Measurements from ENCODE around the gene IER2.

The IER2 gene, protein sequence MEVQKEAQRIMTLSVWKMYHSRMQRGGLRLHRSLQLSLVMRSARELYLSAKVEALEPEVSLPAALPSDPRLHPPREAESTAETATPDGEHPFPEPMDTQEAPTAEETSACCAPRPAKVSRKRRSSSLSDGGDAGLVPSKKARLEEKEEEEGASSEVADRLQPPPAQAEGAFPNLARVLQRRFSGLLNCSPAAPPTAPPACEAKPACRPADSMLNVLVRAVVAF

DNA sequence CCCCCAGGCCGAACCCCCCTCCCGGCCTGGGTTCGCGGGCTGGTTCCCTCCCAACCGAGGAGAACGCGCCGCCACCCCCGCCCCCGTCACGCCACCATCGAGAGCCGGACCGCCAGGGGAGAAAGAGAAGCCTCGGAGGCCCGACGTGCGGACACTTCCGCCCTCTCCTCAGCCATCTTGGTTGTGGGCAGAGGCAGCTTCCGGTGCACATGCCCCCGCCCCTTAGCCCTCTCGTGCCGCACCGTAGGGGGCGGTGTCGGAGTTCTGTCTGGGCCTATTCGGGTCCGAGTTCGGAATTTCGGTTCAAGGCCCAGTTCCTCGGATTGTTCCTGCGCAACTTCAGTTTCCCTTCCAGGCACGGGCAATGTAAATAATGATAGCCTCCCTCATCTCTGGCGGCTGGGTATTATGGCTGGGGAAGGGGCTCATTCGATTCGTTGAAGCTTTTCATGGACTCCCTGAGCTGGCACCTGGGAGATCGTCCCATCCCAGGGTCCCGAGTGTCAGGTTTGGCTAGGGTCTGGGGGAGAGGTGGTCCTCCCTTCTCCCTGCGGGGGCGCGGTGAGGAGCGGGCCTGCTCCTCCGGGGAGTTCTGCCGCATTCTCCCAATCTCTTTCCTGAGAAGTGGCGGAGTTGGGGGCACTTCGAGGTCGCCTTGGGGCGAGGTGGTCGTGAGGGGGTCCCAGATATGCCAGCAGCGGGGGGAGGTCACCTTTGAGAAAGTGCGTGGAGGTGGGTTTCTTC lies at the start of gene IER2, which contains the start of gene STX10:
Gene IER2, plus strand, starts transcription at position 225 of the 744 bp plus-strand sequence. CDS start 2,776 bp downstream, outside the sequence.
Gene STX10, minus strand, starts transcription at position 189 of the 744 bp plus-strand sequence. CDS start 202 bp downstream, outside the sequence.
- peak; percentile 83 for DNase-seq

DNA sequence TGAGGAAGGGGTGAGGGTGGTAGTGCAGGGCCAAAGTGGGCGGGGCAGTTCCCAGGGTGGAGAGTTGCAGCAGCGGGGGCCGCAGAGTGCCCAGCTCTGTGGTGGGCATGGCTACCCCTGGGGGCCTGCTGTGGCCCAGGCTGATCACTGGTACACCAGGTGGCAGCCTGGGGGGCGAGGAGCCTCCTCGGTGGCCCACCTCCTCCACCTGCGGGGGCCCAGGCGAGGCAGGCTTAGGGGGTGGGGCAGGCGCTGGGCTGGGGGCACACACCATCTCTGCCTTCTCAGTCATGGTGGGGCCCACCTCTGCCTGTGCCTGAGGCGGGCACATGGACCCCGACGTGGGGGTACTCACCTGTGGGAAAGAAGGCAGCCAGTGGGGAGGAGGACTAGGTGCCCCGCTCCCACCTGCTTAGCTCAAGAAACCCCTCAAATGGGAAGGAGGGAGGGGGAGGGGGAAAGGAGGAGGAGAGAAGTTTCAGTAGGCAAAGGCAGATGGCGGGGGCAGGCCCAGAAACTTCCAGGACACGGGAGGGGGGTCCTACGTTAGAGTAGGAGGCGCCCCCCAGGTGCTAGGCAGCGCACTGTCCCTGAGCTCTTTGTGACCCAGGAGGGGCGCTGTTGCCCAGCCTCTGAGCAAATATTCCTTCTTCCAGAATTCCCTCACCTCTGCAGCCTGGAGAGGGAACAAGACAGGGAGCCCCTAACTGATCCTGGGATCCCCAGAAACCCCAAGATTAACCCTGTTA lies 49.2 kb upstream of the IER2 start:
- no peak for DNase-seq

DNA sequence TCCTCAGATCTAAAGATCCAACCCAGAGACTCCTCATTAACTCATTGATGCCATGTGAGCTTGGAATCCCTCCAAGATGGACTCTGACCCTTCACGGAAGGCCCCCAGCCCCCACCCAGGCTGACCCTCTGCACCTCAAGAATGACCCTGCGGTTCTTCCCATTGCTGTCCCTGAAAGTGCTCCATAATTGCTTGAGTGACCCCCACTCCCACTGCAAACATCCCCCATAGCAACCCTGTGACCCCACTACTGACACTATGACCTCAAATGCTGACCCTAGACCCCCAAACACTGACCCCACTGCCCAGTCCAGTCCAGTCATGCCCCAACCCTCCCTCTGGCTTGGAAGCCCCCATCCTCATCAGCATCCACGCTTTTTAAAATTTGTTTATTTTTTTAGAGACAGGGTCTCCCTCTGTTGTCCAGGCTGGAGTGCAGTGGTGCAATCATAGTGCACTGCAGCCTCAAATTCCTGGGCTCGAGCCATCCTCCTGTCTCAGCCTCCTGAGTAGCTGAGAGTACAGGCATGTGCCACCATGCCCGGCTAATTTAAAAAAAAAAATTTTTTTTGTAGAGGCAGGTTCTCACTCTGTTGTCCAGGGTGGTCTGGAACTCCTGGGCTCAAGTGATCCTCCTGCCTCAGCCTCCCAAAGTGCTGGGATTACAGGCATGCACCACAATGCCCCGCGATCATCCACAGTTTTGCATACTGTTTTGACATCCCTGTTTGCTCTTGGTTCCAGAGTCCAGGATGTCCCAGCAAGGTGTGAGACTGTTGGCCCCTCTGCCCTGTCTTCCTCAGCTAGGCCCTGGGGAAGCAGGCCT lies 48.4 kb upstream of the IER2 start:
- no peak for DNase-seq

DNA sequence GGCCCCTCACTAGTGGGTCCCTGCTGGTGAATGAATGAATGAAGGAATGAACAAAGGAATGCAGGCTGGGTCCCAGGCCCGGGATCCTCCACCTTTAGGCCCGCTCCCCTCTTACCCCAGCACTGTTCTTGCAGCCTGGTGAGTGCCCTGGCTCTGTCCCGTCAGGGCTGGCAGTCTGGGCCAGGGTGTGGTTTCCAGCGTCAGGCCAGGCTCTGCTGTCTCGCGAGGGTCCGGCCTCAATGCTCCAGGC lies 47.9 kb upstream of the IER2 start:
- DNase-seq: no peak

DNA sequence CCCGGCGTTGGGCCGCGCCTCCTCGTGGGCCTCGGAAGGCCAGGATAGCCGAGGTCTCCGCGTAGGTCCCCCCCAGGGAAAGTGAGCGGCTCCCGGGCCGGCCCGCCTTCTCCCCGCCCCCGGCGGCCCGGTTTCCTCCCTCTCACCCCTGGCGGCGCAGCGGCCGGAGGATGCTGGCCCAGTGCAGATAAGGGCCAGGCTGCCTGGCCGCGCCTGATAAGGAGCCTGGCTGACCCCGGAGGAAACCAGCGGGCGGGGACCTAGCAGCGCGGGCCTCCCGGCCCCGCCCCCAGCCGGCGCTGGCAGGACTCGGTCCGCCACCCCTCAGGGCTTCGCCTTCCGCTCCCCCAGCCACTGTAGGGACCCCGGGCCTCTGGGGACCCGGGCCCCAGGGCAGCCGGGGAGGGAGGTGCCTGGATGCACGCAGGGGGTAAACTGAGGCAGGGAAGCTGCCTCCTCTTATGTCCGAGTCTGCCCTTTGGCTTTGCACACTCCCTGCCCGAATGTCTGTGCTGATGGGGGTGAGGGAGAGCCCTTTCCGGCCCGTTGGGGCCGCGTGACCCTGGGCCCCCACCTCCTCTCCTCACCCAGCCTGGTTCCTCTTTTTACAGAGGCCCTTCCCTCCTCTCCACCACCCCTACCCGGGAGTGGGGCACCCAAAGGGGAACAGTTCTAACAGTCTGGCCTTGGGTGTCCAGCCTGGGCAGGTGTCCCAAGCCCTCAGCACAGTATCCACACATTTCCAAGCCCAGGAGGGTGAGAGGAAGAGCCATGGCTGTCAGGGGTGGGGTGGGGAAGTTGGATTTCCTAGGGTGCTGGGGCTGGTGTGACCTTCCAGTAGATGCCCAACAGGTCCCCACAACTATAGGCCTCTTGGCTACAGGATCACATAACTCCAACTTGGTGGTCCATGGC lies 47.3 kb upstream of the IER2 start, which contains the start of gene LYL1:
Gene LYL1, minus strand, starts transcription at position 193 of the 915 bp plus-strand sequence. CDS start 1,687 bp downstream, outside the sequence.
- DNase-seq: no peak

DNA sequence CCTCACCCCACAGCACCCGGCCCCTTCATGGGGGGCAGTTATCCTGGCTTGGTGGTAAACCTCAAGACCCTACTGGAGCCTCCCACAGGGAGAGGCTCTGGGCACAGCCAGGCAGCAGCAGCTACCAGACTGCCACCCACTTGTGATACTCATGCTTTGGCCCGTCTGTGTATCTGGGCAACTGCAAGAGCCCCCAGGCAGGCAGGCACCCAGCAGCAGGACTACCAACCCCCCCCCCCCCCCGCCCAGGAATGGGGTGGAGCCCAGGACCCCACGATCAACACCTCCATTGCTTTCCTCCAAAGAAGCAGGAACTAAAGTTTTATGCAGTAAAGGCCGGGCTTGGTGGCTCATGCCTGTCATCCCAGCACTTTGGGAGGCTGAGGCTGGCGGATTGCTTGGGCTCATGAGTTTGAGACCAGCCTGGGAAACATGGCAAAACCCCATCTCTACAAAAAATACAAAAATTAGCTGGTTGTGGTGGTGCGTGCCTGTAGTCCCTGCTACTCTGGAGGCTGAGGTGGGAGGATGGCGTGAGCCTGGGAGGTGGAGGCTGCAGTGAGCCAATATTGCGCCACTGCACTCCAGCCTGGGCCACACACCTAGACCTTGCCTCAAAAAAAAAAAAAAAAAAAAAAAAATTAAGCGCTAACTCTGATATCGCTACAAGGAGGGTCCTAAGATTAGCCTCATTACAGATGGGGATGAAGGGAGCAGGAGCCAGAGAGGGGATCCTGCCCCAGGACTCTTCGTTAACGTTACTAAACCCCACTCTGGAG lies 46.4 kb upstream of the IER2 start:
- DNase-seq: no peak

DNA sequence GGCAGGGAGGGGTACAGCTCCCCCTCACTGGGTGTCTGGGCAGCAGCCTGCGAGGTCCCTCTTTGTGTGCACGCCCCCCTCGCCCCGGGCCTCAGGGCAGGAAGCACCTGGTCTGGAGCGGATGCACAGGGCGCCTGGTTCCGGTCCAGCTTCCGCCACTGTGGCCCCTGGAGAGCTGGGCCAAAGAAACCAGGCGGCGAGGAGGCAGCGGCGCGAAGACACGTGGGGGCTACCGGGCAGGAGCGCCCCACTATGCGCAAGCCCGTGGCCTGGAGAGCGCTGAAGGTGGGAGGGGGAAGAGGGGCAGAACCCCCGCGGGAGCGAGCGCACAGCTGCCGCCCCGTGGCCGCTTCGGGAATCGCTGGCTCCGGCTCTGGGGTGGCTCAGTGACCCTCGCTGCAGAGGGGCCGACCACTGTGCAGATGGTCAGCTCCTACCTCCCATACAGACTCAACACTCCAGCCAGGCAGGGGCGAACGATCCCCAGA lies 45.8 kb upstream of the IER2 start:
- DNase-seq: no peak

DNA sequence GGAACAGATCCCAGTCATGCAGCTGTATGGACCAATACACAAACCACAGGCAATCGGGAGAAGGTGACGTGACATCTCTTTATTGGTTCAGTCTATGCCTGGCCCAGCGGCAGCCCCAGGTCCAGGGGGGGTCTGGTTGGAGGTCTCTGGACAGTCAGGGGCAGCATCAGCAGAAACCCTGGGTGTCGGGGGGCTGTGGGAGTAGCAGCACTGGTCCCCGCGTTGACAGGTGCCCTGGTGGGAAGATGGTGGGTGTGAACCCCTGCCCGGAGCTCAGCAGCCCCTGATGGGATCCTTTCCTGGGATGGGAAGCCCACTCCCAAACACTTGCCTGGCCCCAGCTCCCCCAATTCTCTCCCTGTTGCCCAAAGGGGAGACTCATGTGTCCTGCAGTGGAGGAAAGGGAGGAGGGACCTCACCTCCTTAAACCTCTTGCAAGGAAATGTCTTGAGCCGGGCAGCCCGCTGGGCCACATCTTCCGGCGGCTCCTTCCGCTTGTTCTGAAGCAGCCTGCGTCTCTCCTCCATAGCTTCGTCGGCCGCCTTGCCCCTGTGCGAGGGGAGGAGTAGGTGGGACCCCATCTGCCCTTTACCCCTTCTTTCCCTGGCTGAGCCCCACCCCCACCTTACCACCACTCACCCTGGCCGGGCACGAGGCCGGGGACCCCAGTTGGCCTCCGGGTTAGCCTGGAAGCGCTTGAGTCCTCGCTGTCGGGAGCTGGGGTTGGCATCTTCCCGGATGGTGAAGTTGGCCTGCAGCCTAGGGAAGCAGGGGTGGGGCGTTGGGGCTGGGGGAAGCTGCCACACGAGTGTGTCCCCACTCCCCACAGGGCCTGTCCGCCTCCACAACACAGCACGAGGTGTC lies 45.1 kb upstream of the IER2 start:
- no peak for DNase-seq

DNA sequence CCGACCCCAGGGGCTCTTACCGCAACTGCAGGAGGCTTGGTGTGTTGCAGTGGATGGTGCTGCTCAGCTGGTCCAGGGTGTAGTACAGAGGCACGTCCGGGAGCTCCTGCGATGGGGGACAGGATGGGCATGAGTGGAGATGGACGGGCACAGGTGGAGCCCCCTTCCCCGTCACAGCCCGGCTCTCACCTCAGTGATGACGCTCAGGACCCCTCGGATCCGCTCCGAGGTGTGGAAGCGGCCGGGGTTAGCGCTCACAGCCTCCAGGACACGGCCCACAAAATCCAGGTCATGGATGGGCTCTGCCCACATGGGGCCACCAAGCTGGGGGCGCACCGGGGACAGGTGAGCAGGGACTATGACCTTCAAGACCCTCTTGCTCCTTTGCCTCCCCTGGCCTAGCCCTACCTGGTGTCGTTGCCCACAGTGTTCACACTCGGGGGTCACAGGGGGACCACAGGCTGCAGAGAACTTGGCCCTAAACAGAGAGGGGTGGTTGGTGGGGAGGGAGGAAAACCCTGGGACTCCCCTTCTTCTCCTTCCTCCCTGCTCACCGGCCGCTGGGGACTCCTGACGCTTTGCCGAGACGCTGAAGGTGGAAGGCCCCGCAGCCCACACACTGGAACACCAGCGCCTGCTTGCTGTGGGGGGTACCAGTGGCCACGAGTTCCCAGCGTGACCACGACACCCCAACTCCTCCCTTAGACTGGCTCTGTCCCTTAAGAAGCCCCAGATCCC lies 40.7 kb upstream of the IER2 start:
- no peak for DNase-seq

DNA sequence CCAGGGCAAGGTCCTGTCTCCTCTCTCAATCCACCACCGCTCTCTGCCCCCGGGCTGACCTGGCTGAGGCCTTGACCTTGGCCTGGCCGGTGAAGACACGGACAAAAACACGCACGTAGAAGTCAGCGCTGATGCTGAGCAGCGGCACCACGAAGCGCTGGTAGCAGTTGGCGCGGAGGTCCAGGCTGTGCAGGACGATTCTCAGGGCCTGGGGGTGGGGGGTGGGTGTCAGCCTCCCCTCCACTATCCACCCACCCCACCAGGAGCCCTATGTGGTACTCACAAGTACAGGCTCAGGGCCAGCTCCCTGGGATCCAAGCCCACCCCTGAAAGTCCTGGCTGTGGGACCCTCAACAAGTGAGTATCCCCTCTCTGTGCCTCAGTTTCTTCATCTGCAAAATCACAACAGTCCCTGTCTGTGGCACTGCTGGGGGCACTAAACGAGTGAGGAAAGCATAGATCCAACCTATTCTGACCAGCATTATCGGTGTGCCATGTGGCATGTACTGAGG lies 40.1 kb upstream of the IER2 start:
- no peak for DNase-seq

DNA sequence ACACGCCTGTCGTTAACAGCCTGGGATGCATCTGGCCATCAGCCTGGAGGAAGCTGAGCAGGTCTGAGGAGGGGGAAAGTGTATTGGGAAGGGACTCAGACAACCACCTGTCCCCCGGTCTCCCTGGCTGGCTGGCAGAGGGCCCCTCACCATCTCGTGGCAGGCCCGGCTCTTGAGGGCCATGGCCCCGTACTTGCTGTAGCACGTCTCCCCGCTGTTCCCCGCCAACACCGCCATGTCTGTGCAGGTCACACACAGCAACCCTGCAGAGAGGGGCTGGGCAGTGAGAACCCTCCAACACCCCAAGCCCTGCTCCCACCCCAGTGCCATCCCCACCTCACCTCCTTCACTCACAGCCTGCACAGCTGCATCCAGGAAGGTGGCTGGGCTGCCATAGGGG lies 37.7 kb upstream of the IER2 start:
- DNase-seq: no peak

DNA sequence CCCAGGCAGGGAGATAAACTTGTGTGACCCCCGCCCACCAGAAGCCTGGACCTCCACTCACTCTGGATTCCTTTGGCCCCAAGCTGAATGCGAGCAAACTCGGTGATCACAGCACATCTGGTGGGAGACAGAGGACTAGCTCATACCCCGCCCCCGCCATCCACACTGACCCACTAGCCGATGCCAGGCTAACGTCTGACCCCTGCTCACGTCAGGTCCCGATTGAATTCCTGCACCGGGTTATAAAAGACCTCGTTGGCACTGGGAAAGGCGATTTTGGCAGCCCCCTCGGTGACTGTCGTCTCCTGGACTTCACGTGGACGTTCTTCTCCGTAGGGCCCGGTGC lies 34.3 kb upstream of the IER2 start:
- DNase-seq: no peak

DNA sequence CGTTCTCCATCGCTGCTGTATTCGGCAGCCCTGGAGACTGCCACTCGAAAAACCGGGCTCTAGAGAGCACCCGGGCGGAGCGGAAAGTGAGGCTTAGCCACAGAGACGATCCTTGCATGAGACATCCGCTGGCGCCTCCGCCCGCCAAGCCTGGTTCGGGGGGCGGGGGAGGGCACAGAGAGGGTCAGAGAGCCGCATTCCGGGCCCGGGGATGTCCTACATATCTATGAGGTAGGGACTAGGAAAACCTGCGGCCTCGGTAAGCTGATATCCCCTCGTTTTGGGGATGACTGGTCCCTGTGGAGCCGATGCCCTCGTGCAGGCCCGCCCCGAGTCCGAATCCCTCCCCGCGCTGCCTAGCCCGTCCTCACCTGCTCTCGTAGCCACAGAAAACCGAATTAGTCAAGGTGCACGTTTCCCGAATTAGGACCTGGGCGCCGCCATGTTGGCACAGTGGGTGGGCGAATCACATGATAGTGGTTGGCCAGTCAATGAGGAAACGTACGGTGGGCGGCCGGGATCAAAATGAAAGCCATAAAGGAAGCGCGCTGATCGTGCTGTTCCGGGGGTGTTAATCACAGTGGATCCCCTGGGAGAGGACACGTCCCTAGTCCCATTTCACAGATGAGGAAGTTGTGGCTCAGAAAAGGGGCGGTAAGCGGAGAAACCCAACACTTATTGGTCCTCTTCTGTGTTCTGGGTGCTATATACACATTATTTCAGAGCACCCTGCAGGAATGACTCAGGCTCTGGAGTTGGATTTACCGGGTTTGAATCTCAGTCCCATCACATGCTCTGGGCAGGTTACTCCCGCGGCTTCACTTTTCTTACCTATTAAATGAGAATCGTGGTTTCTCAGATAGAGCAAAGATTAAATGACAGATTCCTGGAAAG lies 33.7 kb upstream of the IER2 start, which contains the start of gene TRMT1:
Gene TRMT1, minus strand, starts transcription at position 459 of the 894 bp plus-strand sequence. Its CDS starts 341 bp downstream, at position 118.
- peak; percentile 85 for DNase-seq

DNA sequence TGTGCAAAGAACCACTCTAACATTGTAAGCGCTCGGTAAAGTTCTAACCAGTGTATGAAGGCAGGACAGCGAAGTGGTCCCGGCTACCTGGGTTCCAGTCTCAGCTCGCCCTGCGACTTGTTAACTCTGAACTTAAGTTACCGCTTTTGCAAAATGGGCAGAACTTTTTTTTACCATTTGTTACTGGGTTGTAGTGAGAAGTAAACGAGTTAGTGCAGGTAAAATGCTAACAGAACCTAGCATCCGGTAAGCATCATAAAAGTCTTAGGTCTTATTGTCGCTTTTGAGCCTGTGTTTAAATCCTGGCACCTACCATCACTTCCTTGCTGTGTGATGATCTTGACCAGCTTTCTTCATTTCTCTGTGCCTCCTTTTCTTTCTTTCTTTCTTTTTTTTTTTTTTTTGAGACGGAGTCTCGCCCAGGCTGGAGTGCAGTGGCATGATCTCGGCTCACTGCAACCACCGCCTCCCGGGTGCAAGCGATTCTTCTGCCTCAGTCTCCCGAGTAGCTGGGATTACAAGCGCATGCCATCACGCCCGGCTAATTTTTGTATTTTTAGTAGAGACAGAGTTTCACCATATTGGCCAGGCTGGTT lies 32.9 kb upstream of the IER2 start:
- DNase-seq: no peak

DNA sequence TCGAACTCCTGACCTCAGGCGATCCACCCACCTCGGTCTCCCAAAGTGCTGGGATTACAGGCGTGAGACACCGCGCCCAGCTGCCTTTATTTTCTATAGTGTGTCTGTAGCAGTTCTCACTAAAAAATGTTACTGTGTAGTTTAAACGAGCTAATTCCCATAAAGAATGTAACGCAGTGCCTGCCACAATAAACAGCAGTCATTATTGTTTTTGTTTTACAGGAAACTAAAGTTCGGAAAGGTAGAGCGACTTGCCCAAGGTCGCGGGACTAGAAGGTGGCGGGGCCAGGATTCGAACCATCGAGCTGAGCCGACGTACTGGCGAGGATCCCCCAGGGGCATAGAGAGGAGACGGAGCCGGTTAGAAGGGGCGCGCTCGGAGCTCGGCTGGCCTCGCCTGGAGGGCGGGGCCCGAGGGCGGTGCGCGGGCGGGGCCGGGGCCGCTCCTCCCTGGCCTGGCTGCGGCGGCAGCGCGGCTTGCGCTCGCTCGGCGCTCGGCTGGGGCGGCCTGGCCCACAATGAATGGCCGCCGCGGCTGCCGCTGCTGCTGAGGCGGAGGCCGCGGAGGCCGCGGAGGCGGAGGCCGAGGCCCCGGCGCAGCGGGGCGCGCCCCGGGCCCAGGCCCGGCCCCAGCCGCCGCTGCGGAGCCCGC lies 32.3 kb upstream of the IER2 start, which contains the start of gene NACC1:
Gene NACC1, plus strand, starts transcription at position 493 of the 652 bp plus-strand sequence. CDS start 16,944 bp downstream, outside the sequence.
- DNase-seq: peak; percentile 69

DNA sequence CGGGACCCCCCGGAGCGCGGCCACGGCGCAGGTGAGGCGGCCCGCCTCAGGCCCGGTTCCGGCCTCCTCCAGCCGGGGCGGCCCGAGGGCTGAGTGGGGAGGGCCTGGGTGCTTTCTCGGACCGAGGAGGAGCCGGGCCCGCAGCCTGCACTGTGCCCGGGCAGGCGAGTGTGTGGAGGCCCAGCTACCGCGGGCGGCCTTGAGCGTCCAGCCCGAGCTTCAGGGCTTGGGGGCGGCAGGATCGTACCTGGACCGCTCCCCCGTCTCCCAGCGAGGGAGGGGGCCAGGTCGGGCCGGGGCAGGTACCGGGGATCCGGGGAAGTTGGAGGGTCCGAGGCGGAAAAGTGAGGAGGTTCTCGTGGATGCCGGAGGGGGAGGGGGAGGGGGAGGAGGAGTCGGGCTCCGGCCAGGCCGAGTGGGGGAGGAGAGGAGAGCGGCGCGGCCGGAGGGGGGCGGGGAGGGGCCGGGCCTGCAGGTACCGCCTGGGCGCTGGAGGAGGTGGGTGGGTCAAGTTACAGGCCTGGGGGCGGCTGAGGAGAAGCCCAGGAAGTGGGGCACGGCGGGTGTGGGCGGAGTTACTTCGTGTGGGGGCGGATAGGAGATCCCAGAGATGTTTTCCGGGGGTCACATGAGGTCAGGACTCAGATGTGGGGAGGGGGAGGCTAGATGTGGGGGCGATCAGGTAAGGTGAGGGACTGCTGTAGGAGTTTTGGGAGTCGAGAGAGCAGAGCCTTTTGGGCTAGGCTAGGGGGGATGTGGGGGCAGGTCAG lies 31.6 kb upstream of the IER2 start:
- DNase-seq: no peak

Measured in NCI-H2029 treated with DMSO at 0.1 percent for 48 hours (cell line).